Measurements from ENCODE around the gene ILRUN.
"Not testable (repeated sequence)": the region's sequence is repeated elsewhere in the genome, so short reads cannot be mapped to it uniquely, and the experiment has no call there.

DNA sequence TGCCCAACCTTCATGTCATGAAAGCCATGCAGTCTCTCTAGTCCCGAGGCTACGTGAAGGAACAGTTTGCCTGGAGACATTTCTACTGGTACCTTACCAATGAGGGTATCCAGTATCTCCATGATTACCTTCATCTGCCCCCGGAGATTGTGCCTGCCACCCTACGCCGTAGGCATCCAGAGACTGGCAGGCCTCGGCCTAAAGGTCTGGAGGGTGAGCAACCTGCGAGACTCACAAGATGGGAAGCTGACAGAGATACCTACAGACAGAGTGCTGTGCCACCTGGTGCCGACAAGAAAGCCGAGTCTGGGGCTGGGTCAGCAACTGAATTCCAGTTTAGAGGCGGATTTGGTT, 47.7 kb upstream of the ILRUN start:
- TF ChIP-seq CTCF, EP300 (IDR thresholded peaks at IDR 0.05): not testable (repeated sequence)

All from ovary (tissue), 3 donors.